ENCODE results near the gene WNT9B. TPM values are rescaled to one million over a fixed set of nuclear protein-coding genes. Genes with fewer than 3 reads are reported as not detected.

WNT9B gene
- total RNA-seq, 1 experiment from 2014 or later = not detected

DNA sequence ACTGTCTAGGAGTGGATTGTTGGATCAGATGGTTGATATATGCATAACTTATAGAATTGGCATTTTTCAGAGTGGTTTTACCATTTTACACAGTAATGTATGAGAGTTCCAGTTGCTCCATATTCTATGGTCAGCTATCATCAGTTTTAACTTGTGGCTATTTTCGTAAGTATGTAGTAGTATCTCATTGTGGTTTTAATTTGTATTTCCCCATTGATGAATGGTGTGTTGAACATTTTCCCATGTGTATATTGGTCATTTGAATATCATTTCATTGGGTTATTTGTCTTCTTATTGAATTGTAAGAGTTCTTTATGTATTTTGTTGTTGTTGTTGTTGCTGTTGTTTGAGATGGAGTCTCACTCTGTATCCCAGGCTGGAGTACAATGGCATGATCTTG lies 6.2 kb downstream of the WNT9B start:
- H3K36me3 Mint-ChIP-seq (ENCODE audit: insufficient read depth, unreplicated experiment) = no peaks in the 10 kb centered on the region
- H3K27ac Mint-ChIP-seq (ENCODE audit: low read depth, unreplicated experiment) = no peak overlapping the region
- no peaks in the 10 kb centered on the region for H3K4me1 Mint-ChIP-seq (ENCODE audit: insufficient read depth, unreplicated experiment)
- ChIA-PET CTCF (interaction anchor here (1.0 kb wide), 1 partner anchor 44 kb away, joined by 3 read pairs; no protein-coding TSS in a partner anchor), POLR2A (no interaction called here)
- H3K27me3 Mint-ChIP-seq (ENCODE audit: insufficient read depth, unreplicated experiment) = peaks cover 5% of the 10 kb centered on the region
- DNase-seq (ENCODE audit: unreplicated experiment) = no peak
- intact Hi-C loops (cut with micrococcal nuclease) = no loop called here
- H3K9me3 Mint-ChIP-seq (ENCODE audit: unreplicated experiment) = no peaks in the 10 kb centered on the region
- no TSS peak for BruUV-seq (replicated peaks)
- TF ChIP-seq, protein P1, sequence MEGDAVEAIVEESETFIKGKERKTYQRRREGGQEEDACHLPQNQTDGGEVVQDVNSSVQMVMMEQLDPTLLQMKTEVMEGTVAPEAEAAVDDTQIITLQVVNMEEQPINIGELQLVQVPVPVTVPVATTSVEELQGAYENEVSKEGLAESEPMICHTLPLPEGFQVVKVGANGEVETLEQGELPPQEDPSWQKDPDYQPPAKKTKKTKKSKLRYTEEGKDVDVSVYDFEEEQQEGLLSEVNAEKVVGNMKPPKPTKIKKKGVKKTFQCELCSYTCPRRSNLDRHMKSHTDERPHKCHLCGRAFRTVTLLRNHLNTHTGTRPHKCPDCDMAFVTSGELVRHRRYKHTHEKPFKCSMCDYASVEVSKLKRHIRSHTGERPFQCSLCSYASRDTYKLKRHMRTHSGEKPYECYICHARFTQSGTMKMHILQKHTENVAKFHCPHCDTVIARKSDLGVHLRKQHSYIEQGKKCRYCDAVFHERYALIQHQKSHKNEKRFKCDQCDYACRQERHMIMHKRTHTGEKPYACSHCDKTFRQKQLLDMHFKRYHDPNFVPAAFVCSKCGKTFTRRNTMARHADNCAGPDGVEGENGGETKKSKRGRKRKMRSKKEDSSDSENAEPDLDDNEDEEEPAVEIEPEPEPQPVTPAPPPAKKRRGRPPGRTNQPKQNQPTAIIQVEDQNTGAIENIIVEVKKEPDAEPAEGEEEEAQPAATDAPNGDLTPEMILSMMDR (IDR thresholded peaks at IDR 0.05; ENCODE audit: unreplicated experiment) = no peak
- H3K4me3 Mint-ChIP-seq (ENCODE audit: unreplicated experiment) = no peak overlapping the region

DNA sequence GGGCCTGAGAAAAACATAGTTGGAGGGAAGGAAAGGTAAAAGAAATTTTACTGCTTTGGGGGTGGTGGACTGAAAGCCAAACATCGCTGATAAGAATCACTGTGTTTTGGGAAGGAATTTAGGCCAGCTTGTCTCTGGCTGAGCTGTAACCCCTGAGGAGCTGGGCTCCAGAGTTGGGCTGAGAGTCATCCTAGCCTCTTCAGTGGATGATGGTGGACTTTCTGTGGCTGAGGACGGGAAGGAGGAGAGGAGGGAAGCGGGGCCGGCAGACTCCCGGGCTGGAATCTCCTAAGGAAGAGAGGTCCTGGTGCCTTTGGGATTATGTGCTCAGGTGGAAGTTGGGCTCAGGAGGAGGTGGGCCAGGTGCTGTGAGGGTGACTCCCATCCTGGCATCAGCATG lies 8.6 kb downstream of the WNT9B start:
- TF ChIP-seq, protein P1 (IDR thresholded peaks at IDR 0.05; ENCODE audit: unreplicated experiment) = no peak
- CTCF ChIA-PET = interaction anchor here (0.6 to 1.7 kb wide), 4 partner anchors 23 to 35 kb away, joined by 3 to 8 read pairs (median 4); no protein-coding TSS in a partner anchor
- BruUV-seq (replicated peaks) = no TSS peak
- no peaks in the 10 kb centered on the region for H3K4me1 Mint-ChIP-seq (ENCODE audit: insufficient read depth, unreplicated experiment)
- POLR2A ChIA-PET = interaction anchor here (0.7 kb wide), 1 partner anchor 10 kb away, joined by 4 read pairs; no protein-coding TSS in a partner anchor
- intact Hi-C loops (cut with micrococcal nuclease) = no loop called here
- no peak overlapping the region for H3K27ac Mint-ChIP-seq (ENCODE audit: low read depth, unreplicated experiment)
- H3K9me3 Mint-ChIP-seq (ENCODE audit: unreplicated experiment) = no peaks in the 10 kb centered on the region
- no peak for DNase-seq (ENCODE audit: unreplicated experiment)
- H3K36me3 Mint-ChIP-seq (ENCODE audit: insufficient read depth, unreplicated experiment) = no peaks in the 10 kb centered on the region
- H3K27me3 Mint-ChIP-seq (ENCODE audit: insufficient read depth, unreplicated experiment) = peaks cover 17% of the 10 kb centered on the region
- H3K4me3 Mint-ChIP-seq (ENCODE audit: unreplicated experiment) = no peak overlapping the region

DNA sequence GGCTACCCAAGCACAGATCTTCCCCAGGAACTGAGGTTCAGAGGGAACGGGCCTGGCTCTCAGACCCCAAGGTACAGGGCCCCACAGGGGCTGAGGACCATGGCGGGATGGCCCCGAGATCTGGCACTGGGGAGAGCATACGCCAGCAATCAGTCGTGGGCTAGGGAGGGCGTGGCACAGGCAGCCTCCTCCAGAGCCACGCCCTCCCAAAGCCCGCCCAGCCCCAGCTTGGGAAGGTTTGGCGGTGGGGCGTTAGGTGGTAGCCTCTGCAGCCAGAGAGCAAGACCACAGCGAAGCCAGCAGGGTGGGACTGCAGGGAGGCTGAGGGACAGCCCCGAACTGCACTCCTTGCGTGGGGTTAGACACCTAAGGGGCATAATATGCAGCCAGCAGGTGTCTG lies 11.6 kb downstream of the WNT9B start:
- Mint-ChIP-seq H3K27me3 (ENCODE audit: insufficient read depth, unreplicated experiment) (peaks cover 41% of the 10 kb centered on the region), H3K9me3 (ENCODE audit: unreplicated experiment) (no peaks in the 10 kb centered on the region), H3K4me3 (ENCODE audit: unreplicated experiment) (no peak overlapping the region), H3K4me1 (ENCODE audit: insufficient read depth, unreplicated experiment) (no peaks in the 10 kb centered on the region), H3K36me3 (ENCODE audit: insufficient read depth, unreplicated experiment) (no peaks in the 10 kb centered on the region), H3K27ac (ENCODE audit: low read depth, unreplicated experiment) (no peak overlapping the region)
- no peak for DNase-seq (ENCODE audit: unreplicated experiment)
- intact Hi-C loops (cut with micrococcal nuclease) = no loop called here
- BruUV-seq (replicated peaks) = no TSS peak
- ChIA-PET CTCF (no interaction called here), POLR2A (no interaction called here)
- TF ChIP-seq, protein P1 (IDR thresholded peaks at IDR 0.05; ENCODE audit: unreplicated experiment) = no peak

DNA sequence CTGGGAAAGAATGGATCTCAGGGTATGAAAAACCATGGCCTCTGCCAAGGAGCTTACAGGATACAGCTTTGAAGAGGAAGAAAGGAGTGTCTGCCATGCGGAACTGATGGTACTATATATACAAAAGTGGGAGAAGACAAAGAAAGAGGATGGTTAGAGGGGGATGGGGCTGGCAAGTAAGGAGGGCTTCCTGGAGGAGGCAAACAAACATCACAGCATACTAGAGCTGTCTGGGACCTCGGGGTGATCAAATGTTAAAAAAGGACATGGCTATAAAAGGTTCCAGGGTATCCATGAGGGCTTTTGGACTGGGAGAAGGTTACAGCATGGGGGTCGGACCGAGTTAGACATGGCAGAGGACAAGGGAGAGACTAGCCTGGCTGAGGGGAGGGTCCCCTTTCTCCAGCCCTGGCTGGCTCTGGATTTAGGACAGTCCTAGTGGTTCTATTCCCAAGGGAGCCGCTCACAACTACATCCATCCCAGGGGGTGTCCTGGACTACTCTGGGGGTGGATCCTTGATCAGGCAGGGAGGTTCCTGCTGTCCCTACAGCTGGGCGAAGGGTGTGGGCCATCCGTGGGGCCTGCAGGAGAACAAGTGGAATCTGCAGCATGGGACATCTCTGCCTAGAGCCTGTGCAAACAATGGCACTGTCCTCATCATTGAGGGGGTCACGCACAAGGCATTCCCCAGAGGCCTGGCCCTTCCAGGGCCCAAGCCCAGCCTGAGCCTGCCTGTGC lies 12.2 kb downstream of the WNT9B start:
- H3K36me3 Mint-ChIP-seq (ENCODE audit: insufficient read depth, unreplicated experiment) = no peaks in the 10 kb centered on the region
- POLR2A ChIA-PET = no interaction called here
- CTCF ChIA-PET = interaction anchor here (0.7 kb wide), 1 partner anchor 28 kb away, joined by 3 read pairs; no protein-coding TSS in a partner anchor

More for the DNA sequence above, 12.2 kb downstream of the WNT9B start:
- H3K27ac Mint-ChIP-seq (ENCODE audit: low read depth, unreplicated experiment) = no peak overlapping the region
- TF ChIP-seq, protein P1 (IDR thresholded peaks at IDR 0.05; ENCODE audit: unreplicated experiment) = no peak
- DNase-seq (ENCODE audit: unreplicated experiment) = no peak
- no TSS peak for BruUV-seq (replicated peaks)
- no peaks in the 10 kb centered on the region for H3K9me3 Mint-ChIP-seq (ENCODE audit: unreplicated experiment)
- no peaks in the 10 kb centered on the region for H3K4me1 Mint-ChIP-seq (ENCODE audit: insufficient read depth, unreplicated experiment)
- peaks cover 41% of the 10 kb centered on the region for H3K27me3 Mint-ChIP-seq (ENCODE audit: insufficient read depth, unreplicated experiment)
- H3K4me3 Mint-ChIP-seq (ENCODE audit: unreplicated experiment) = no peak overlapping the region
- intact Hi-C loops (cut with micrococcal nuclease) = no loop called here
